ENCODE results near the gene TUB.

TUB gene

GRCh38 chr11:8081591-8082250, 710 bp downstream of the TUB start:
- peak overlapping the region; percentile 57 for H3K4me3 ChIP-seq (ENCODE audit: low read depth, low read length)
- DNase-seq (ENCODE audit: low read depth): peak; percentile 28
- no peak for TF ChIP-seq CTCF (conservative IDR thresholded peaks at IDR 0.05; ENCODE audit: low read depth, low read length)

GRCh38 chr11:8082391-8083087, 1.5 kb downstream of the TUB start:
- TF ChIP-seq CTCF (conservative IDR thresholded peaks at IDR 0.05; ENCODE audit: low read depth, low read length): no peak
- DNase-seq (ENCODE audit: low read depth): no peak
- no peak overlapping the region for H3K4me3 ChIP-seq (ENCODE audit: low read depth, low read length)

- H3K4me3 ChIP-seq (ENCODE audit: low read depth, low read length): no peak overlapping the region
- no peak for DNase-seq (ENCODE audit: low read depth)
- no peak for TF ChIP-seq CTCF (conservative IDR thresholded peaks at IDR 0.05; ENCODE audit: low read depth, low read length)
Observed at GRCh38 chr11:8083088-8083395, 2.0 kb downstream of the TUB start.

GRCh38 chr11:8083871-8084281, 2.9 kb downstream of the TUB start:
- H3K4me3 ChIP-seq (ENCODE audit: low read depth, low read length): no peak overlapping the region
- no peak for TF ChIP-seq CTCF (conservative IDR thresholded peaks at IDR 0.05; ENCODE audit: low read depth, low read length)
- no peak for DNase-seq (ENCODE audit: low read depth)

GRCh38 chr11:8084352-8084751, 3.3 kb downstream of the TUB start:
- no peak for DNase-seq (ENCODE audit: low read depth)
- no peak for TF ChIP-seq CTCF (conservative IDR thresholded peaks at IDR 0.05; ENCODE audit: low read depth, low read length)
- no peak overlapping the region for H3K4me3 ChIP-seq (ENCODE audit: low read depth, low read length)

GRCh38 chr11:8085011-8085645, 4.1 kb downstream of the TUB start:
- no peak for TF ChIP-seq CTCF (conservative IDR thresholded peaks at IDR 0.05; ENCODE audit: low read depth, low read length)
- H3K4me3 ChIP-seq (ENCODE audit: low read depth, low read length): no peak overlapping the region
- DNase-seq (ENCODE audit: low read depth): no peak

Data from choroid plexus epithelial cell (primary cell).